NT2/D1 (cell line): Measurements from ENCODE around the gene SHB.

Experiments
- SUZ12 ChIP-seq: IDR thresholded peaks from 2 replicates; pipeline ENCODE4 v1.6.1; 2011; ENCODE audit not compliant: insufficient read length, insufficient read depth; ENCODE audit errors: extremely low read depth
- YY1 ChIP-seq: IDR thresholded peaks from 2 replicates; pipeline ENCODE4 v1.6.1; 2011; ENCODE audit not compliant: insufficient read length, insufficient read depth

- TF ChIP-seq YY1, result no peak
- TF ChIP-seq SUZ12, result no peak
Measured at GRCh38 chr9:37992924-37993349, 76.1 kb downstream of the SHB start.
